ENCODE measurements around the gene ENAH. TPM values are rescaled to one million over a fixed set of nuclear protein-coding genes. Genes with fewer than 3 reads are reported as not detected.

ENAH gene
- total RNA-seq, 1 experiment from 2014 or later, result 23.2 TPM

DNA sequence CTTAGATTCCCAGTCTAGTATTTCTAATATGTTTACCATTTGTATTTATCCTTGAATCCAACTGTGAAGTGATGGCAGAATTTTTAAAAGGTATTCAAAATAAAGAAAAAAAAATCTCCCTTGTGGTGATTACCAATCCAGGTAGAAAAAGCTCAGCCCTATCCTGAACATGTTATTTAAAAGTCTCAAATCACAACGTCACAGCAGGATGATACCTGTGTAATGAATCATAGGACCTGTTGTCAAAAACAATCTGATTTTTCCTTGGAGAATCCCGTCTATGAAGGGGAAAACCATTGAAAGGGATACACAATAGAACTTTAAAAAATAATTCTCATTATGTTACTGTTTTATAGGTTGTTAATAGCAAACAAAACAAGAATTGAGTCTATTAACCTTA lies 148.1 kb downstream of the ENAH start:
- DNase-seq (ENCODE audit: low read depth), result no peak

GRCh38 chr1:225500624-225501192 lies 152.2 kb downstream of the ENAH start:
- DNase-seq (ENCODE audit: low read depth), result no peak

- no peak for DNase-seq (ENCODE audit: low read depth)
Observed at GRCh38 chr1:225498549-225499136, 154.3 kb downstream of the ENAH start.

GRCh38 chr1:225494789-225495359 lies 158.0 kb downstream of the ENAH start:
- DNase-seq (ENCODE audit: low read depth), result no peak

DNA sequence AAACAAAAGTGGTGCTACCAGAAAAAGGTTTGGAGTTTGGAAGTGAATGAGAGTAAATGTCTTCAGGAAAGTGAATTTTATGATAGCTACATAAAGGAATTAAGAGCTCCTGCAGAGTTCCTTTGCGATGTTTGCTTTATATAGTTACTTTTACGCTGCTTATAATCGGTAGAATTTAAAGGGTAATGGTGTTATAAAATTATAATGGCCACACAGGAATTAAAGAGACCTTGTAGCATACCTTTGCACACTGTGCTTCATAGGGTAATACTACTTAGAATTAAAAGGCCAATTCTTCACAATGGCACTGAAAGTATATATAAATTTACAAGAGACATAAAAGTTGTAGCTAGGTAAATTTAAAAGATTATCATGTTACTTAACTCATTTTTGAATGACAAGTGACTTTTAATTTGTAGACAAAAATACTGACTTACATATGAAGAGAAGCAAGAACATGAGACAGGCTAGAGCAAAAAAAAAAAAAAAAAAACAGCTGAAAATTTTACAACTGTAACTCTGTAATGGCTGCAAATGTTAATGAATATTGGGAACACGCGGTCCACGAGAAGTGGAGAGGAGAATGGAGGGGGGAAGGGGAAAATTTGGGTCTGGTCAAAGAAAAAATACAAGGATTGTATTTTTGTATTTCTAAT lies 159.2 kb downstream of the ENAH start:
- DNase-seq (ENCODE audit: low read depth), result no peak

DNA sequence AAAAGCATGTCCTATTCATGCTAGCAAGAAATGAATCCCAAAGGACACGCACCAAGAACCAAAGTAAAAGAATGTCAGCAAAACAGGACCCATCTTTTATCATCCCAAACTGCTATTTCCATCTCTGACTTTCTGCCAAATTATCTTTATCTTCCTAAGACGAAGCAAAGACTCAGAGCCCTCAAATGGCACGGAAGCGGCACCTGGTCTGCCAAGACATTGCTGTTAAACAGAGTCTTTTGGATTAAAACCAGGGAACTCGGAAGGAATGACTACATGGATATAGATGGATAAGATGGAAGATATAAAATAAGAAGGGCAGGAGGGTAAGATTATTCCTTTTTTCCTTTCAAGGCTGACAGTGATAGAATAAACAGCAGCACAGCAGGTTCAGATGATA lies 164.2 kb downstream of the ENAH start:
- DNase-seq (ENCODE audit: low read depth), result no peak

- DNase-seq (ENCODE audit: low read depth), result no peak
Observed at GRCh38 chr1:225486856-225487255, 166.1 kb downstream of the ENAH start.

DNA sequence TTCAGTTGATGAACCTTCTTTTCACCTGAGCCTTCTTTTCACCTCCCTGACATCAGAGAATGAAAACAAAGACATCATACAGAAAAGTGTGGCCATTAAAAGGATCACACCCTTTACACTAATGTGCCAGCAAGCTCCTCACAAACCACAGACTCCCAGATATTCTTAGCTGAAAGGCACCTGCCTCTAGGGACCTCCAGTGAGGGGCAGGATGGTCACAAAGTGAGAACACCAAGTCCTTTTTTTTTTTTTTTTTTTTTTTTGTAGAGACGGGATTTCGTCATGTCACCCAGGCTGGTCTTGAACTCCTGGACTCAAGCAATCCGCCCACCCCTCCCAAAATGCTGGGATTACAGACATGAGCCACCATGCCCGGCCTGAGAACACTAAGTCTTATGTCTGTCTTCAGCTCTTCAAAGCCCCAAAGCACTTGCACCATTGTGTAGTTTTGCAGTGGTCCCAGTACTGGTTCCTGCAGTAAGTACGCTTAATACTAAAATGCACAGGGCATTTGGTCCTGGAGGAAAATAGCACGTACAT lies 166.9 kb downstream of the ENAH start:
- no peak for DNase-seq (ENCODE audit: low read depth)

DNA sequence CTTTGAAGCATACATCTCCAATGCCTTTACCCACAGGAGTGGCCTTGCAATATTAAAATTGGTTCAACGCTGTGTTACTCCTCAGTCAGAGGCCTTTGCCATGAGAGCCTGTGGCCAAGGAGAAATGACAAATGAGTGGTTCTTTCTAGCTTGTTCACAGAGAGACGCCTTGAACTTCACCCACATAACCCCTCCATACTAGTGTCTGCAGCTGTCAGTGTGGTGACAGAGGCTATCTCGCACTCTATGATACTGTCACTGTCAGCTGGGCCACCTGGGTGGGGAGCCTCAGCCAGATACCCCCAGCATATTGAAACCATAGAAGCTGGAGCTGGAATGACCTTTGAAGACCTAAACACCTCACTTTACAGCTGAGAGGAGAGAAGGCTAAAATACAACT lies 167.7 kb downstream of the ENAH start:
- no peak for DNase-seq (ENCODE audit: low read depth)

- no peak for DNase-seq (ENCODE audit: low read depth)
Observed at GRCh38 chr1:225484657-225485214, 168.2 kb downstream of the ENAH start.

DNA sequence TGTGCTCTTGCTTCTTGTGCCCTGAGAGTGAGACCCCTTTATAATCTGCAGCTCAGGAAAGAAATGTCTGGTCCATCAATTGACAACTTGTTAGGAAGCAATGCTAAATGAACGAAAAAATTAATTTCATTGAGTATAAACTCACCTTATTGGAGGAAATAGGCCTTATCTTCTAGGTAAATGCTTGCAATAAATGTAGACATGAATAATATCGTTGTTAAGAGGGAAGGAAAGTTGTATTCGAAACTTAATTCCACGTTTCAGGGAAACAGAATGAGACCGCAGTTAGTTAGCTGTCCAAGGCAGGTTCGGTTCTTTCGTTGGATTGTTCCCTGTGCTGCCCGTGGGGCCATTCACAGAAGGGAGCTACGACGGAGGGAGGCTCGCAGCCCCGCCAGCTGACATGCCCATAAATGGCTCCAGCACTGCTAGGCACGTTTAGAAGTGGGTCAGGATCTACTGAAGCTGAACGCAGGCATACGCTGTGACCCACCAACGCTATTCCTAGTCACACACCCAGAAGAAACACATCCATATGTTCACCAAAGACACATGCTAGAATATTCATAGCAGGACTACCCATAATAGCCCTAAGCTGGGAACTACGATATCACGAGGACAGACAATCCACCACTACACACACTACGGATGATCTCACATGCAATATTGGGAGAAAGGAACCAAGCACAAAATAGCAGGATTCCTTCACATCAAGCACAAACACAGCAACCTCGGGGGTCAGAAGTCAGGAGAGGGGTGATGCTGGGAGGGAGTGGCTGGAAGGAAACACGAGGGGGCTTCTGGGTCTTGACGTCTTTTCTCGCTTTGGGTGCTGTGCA lies 168.9 kb downstream of the ENAH start:
- DNase-seq (ENCODE audit: low read depth), result no peak

- DNase-seq (ENCODE audit: low read depth), result no peak
Observed at GRCh38 chr1:225482421-225482950, 170.4 kb downstream of the ENAH start.

DNA sequence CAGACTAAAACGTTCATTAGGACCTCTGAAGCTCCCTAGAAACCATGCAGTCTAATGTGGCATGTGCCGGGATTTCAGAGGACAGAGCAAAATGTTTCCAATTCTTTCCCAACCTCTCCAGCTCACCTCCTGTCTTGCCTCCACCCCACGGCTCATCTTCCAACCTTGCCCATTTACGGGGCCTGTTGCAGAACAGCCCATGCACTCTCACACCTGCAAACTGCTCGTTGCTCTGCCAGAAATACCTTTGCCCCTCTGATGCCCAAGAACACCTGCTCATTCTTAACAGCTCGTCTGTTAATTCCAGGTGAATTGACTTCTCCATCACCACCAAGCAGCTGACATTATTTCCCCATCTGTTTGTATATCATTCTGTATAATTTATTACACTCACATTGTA lies 171.2 kb downstream of the ENAH start:
- DNase-seq (ENCODE audit: low read depth), result no peak

GRCh38 chr1:225480825-225481434 lies 172.0 kb downstream of the ENAH start:
- peak; percentile 28 for DNase-seq (ENCODE audit: low read depth)

GRCh38 chr1:225479996-225480720 lies 172.8 kb downstream of the ENAH start:
- DNase-seq (ENCODE audit: low read depth), result no peak

DNA sequence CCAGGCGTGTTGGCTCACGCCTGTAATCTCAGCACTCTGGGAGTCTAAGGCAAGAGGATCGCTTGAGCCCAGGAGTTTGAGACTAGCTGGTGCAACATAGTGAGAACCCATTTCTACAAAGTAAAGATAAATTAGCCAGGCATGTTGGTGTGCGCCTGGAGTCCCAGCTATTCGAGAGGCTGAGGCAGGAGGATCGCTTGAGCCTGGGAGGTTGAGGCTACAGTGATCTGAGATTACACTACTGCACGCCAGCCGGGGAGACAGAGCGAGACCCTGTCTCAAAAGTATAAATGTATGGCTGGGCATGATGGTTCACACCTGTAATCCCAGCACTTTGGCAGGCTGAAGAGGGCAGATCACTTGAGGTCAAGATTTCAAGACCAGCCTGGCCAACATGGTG lies 173.6 kb downstream of the ENAH start:
- no peak for DNase-seq (ENCODE audit: low read depth)

DNA sequence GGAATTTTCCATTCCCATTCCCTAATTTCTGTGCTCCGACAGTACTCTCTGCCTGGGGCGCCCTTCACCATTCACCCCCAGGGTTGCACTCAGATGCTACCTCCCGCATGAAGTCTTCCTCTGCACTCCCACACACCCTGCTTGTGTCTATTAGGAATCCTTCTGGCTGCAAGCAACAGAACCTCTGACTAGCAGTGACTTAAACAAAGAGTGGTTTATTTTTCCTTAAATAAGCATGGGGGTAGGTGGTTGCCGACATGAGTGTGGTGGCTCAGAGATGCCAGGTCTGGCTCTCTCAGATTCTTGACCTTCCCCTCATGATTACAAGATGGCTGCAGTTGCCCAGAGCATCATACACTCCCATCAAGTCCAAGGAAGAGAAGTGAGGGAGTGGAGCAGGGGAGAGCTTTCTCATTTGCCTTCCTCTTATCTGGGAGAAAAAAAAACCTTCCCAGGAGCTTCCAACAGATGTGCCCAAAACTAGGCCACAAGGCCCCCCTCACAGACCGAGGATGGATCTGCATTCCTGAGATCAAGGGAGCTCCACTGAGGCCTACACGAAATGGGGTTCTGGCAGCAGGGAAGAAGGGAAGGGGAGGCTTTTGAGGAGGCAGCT lies 175.5 kb downstream of the ENAH start:
- no peak for DNase-seq (ENCODE audit: low read depth)

- DNase-seq (ENCODE audit: low read depth), result no peak
Observed at GRCh38 chr1:225476538-225476988, 176.4 kb downstream of the ENAH start.

DNA sequence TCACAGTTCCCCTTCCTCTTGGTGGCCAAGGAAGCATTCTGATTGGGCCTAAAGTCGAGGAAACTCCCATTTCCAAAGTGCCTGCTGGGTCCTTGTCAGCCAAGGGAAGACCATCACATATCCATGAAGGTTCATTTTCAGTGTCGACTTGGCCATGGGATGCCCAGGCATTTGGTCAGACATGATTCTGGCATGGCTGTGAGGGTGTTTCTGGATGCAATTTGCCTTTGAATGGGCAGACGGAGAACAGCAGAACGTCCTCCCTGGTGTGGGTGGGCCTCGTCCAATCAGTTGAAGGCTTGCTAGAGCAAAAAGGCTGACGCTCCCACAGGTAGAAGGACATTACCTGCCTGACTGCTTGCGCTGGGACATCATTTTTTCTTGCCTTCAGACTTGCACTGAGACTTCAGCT lies 176.8 kb downstream of the ENAH start:
- no peak for DNase-seq (ENCODE audit: low read depth)
